ENCODE measurements around the gene UROD.

DNA sequence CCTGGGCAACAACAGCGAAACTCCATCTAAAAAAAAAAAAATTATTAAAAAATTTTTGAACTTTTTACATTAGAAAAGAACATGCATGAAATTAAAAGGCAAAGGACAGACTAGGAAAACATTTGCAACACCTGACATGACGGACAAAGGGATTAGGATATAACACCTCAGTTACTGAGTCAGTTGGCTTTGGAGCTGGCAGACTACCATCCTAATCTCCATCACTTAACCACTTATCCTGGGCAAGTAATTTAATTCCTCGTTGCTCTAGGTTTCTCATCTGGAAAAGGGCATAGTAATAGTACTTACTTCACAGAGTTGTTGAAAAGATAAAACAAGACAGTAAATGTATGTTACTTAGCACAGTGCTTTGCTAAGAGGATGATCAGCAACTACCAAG, 12.8 kb upstream of the UROD start:
- TF ChIP-seq EZH2 (IDR thresholded peaks at IDR 0.05; ENCODE audit: borderline replicate concordance, insufficient read depth, low read length, poor library complexity, severe bottlenecking) (no peak), MXI1 (conservative IDR thresholded peaks at IDR 0.05; ENCODE audit: poor library complexity, severe bottlenecking) (no peak)
- TF ChIP-seq, protein P1, sequence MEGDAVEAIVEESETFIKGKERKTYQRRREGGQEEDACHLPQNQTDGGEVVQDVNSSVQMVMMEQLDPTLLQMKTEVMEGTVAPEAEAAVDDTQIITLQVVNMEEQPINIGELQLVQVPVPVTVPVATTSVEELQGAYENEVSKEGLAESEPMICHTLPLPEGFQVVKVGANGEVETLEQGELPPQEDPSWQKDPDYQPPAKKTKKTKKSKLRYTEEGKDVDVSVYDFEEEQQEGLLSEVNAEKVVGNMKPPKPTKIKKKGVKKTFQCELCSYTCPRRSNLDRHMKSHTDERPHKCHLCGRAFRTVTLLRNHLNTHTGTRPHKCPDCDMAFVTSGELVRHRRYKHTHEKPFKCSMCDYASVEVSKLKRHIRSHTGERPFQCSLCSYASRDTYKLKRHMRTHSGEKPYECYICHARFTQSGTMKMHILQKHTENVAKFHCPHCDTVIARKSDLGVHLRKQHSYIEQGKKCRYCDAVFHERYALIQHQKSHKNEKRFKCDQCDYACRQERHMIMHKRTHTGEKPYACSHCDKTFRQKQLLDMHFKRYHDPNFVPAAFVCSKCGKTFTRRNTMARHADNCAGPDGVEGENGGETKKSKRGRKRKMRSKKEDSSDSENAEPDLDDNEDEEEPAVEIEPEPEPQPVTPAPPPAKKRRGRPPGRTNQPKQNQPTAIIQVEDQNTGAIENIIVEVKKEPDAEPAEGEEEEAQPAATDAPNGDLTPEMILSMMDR (IDR thresholded peaks at IDR 0.05; ENCODE audit: poor library complexity, severe bottlenecking), result no peak

All from neural cell (in vitro differentiated cells).